Neural cell (in vitro differentiated cells): ENCODE data around the gene KHK. TPM values are rescaled to one million over a fixed set of nuclear protein-coding genes. Genes with fewer than 3 reads are reported as not detected.

Source experiments
- H2AFZ ChIP-seq: fragments of 200-600, 300-800 bp; sonication (generic), shearing (Covaris generic); 2 replicates; pipeline ENCODE4 v1.6.0; 2014; ENCODE audit warnings: low read depth, mild to moderate bottlenecking, antibody characterized with exemption, low read length, moderate library complexity
- H3F3A ChIP-seq: fragments of 200-600 bp; shearing (Covaris generic); 2 replicates; pipeline ENCODE4 v1.6.1; 2016; ENCODE audit warnings: mild to moderate bottlenecking, moderate library complexity, mixed read lengths, antibody characterized with exemption, low read length; ENCODE audit not compliant: insufficient read depth, poor library complexity, severe bottlenecking
- H3K27ac ChIP-seq: fragments of 200-600, 300-800 bp; sonication (generic), shearing (Covaris generic); 2 replicates; pipeline ENCODE4 v1.5.1; 2014; ENCODE audit warnings: mild to moderate bottlenecking, low read length, moderate library complexity
- H3K27me3 ChIP-seq: fragments of 300-800, 200-600 bp; sonication (generic), shearing (Covaris generic); 2 replicates; pipeline ENCODE4 v1.6.0; 2014; ENCODE audit warnings: mild to moderate bottlenecking, low read depth, low read length, moderate library complexity; ENCODE audit not compliant: insufficient read depth
- H3K36me3 ChIP-seq: fragments of 300-800, 200-600 bp; sonication (generic), shearing (Covaris generic); 2 replicates; pipeline ENCODE4 v1.5.1; 2014; ENCODE audit warnings: mild to moderate bottlenecking, antibody characterized with exemption, low read length, moderate library complexity; ENCODE audit not compliant: insufficient read depth
- H3K4me2 ChIP-seq: fragments of 300-800, 200-600 bp; sonication (generic), shearing (Covaris generic); 2 replicates; pipeline ENCODE4 v1.6.0; 2014; ENCODE audit warnings: mild to moderate bottlenecking, low read length
- H3K4me3 ChIP-seq: fragments of 300-800, 200-600 bp; sonication (generic), shearing (Covaris generic); 2 replicates; pipeline ENCODE4 v1.5.1; 2014; ENCODE audit warnings: mild to moderate bottlenecking, low read length, moderate library complexity
- H3K79me2 ChIP-seq: fragments of 200-600 bp; shearing (Covaris generic); replicated peaks from 2 replicates; pipeline ENCODE4 v1.6.0; 2014; ENCODE audit warnings: mild to moderate bottlenecking, low read length, moderate library complexity; ENCODE audit not compliant: insufficient read depth
- H3K9ac ChIP-seq: fragments of 300-800, 200-600 bp; sonication (generic), shearing (Covaris generic); 2 replicates; pipeline ENCODE4 v1.6.1; 2016; ENCODE audit warnings: mild to moderate bottlenecking, low read length, mixed read lengths
- H3K9me2 ChIP-seq: fragments of 200-600 bp; shearing (Covaris generic); 2 replicates; pipeline ENCODE4 v1.6.1; 2016; ENCODE audit warnings: mild to moderate bottlenecking, low read length, mixed read lengths; ENCODE audit not compliant: insufficient read depth
- H3K9me3 ChIP-seq: fragments of 200-600, 300-800 bp; sonication (generic), shearing (Covaris generic); 2 replicates; pipeline ENCODE4 v1.6.1; 2016; ENCODE audit warnings: mild to moderate bottlenecking, mixed run types, low read length, moderate library complexity, mixed read lengths
- H4K20me1 ChIP-seq: fragments of 200-600 bp; shearing (Covaris generic); 2 replicates; pipeline ENCODE4 v1.6.1; 2016; ENCODE audit warnings: mild to moderate bottlenecking, mixed run types; ENCODE audit not compliant: insufficient read depth
- CTCF ChIP-seq: fragments of 450-650 bp; IDR thresholded peaks from 2 replicates; pipeline ENCODE4 v1.5.1; 2014; ENCODE audit warnings: antibody characterized with exemption, mild to moderate bottlenecking, moderate library complexity; ENCODE audit not compliant: poor library complexity, severe bottlenecking
- EP300 ChIP-seq: fragments of 450-650 bp; conservative IDR thresholded peaks from 2 replicates; pipeline ENCODE4 v1.6.1; 2014; ENCODE audit warnings: antibody characterized with exemption, mild to moderate bottlenecking, moderate library complexity; ENCODE audit not compliant: poor library complexity, severe bottlenecking
- EZH2 ChIP-seq: fragments of 200-600, 300-800 bp; shearing (Covaris generic), sonication (generic); IDR thresholded peaks from 2 replicates; pipeline ENCODE4 v1.6.1; 2014; ENCODE audit warnings: antibody characterized with exemption, low read length, borderline replicate concordance, mild to moderate bottlenecking; ENCODE audit not compliant: insufficient read depth, poor library complexity, severe bottlenecking
- MXI1 ChIP-seq: fragments of 450-650 bp; conservative IDR thresholded peaks from 2 replicates; pipeline ENCODE4 v1.6.1; 2014; ENCODE audit warnings: antibody characterized with exemption, mild to moderate bottlenecking; ENCODE audit not compliant: poor library complexity, severe bottlenecking
- POLR2AphosphoS5 ChIP-seq: IDR thresholded peaks from 2 replicates; pipeline ENCODE4 v1.6.1; 2012
- RAD21 ChIP-seq: fragments of 450-650 bp; conservative IDR thresholded peaks from 2 replicates; pipeline ENCODE4 v1.6.1; 2014; ENCODE audit warnings: antibody characterized with exemption, mild to moderate bottlenecking, moderate library complexity
- REST ChIP-seq: IDR thresholded peaks from 2 replicates; pipeline ENCODE4 v1.6.1; 2012; ENCODE audit warnings: borderline replicate concordance
- SMC3 ChIP-seq: fragments of 450-650 bp; conservative IDR thresholded peaks from 2 replicates; pipeline ENCODE4 v1.6.1; 2014; ENCODE audit warnings: antibody characterized with exemption, mild to moderate bottlenecking, moderate library complexity; ENCODE audit not compliant: poor library complexity
- TAF1 ChIP-seq: IDR thresholded peaks from 2 replicates; pipeline ENCODE4 v1.6.1; 2012; ENCODE audit warnings: low read depth
- polyA plus RNA-seq: library from polyadenylated mRNA; depleted of rRNA; stranded (reverse); fragments of >200 nt; gene quantifications from 2 replicates; pipeline ENCODE4 v1.2.3, GENCODE V29; 2014

The KHK gene
- polyA plus RNA-seq, 1 donor from 2014 or later = 4.1 TPM

- no peak overlapping the region for H3K27ac ChIP-seq
- no peaks in the 10 kb centered on the region for H3K27me3 ChIP-seq
- no peaks in the 10 kb centered on the region for H3K9me2 ChIP-seq
- no peak overlapping the region for H3K4me2 ChIP-seq
- no peaks in the 10 kb centered on the region for H3K36me3 ChIP-seq
- no peak overlapping the region for H2AFZ ChIP-seq
- H3K4me3 ChIP-seq = no peak overlapping the region
- H3K9ac ChIP-seq = no peak overlapping the region
- no peaks in the 10 kb centered on the region for H3F3A ChIP-seq
- H3K9me3 ChIP-seq = no peaks in the 10 kb centered on the region
- no peaks in the 10 kb centered on the region for H3K79me2 ChIP-seq
- no peaks in the 10 kb centered on the region for H4K20me1 ChIP-seq
- TF ChIP-seq CTCF = no peak
- TF ChIP-seq POLR2AphosphoS5 = no peak
- TF ChIP-seq EZH2 = no peak
- TF ChIP-seq SMC3 = no peak
- no peak for TF ChIP-seq MXI1
Measured at GRCh38 chr2:27147935-27148334, 61.4 kb downstream of the KHK start.

- no peak within 1 kb of the TSS for H2AFZ ChIP-seq
- no peaks in the 10 kb centered on the region for H3K27me3 ChIP-seq
- no peaks in the 10 kb centered on the region for H4K20me1 ChIP-seq
- H3F3A ChIP-seq = no peaks in the 10 kb centered on the region
- H3K36me3 ChIP-seq = no peaks in the 10 kb centered on the region
- no peak for TF ChIP-seq TAF1
- no peak for TF ChIP-seq EZH2
- TF ChIP-seq CTCF = no peak
- no peak for TF ChIP-seq POLR2AphosphoS5
- TF ChIP-seq EP300 = no peak
- TF ChIP-seq REST = no peak
- no peak for TF ChIP-seq MXI1
- no peak for TF ChIP-seq RAD21
- no peak for TF ChIP-seq SMC3
- no peak within 1 kb of the TSS for H3K9ac ChIP-seq
- no peak within 1 kb of the TSS for H3K4me2 ChIP-seq
- no peaks in the 10 kb centered on the region for H3K79me2 ChIP-seq
- no peaks in the 10 kb centered on the region for H3K9me3 ChIP-seq
- H3K9me2 ChIP-seq = no peaks in the 10 kb centered on the region
- no peak within 1 kb of the TSS for H3K27ac ChIP-seq
- no peak within 1 kb of the TSS for H3K4me3 ChIP-seq
Measured at GRCh38 chr2:27148801-27149439, 62.3 kb downstream of the KHK start, which contains the start of gene TCF23. Gene TCF23, plus strand, starts transcription at chr2:27149004. Its CDS starts 130 bp downstream, at chr2:27149134.
